RWPE1 (cell line): ENCODE measurements around the gene SP140L.
A peak's percentile ranks its signal among the peaks of the same experiment; 100 is the strongest.
"Not testable (repeated sequence)": the region's sequence is repeated elsewhere in the genome, so short reads cannot be mapped to it uniquely, and the experiment has no call there.

Experiments used
- CTCF ChIA-PET: fragments of 350-600 bp; sonication (Branson Sonifier 250); formaldehyde crosslinking; extraction: SDS; loops from one replicate; lab custom pipeline; 2021; lab: Yijun Ruan, JAX
- POLR2A ChIA-PET: fragments of 400-600 bp; formaldehyde crosslinking; extraction: SDS; loops from one replicate; lab custom pipeline; 2020; ENCODE audit warnings: antibody characterized with exemption; ENCODE audit not compliant: low non-redundant PET; lab: Yijun Ruan, JAX
- DNase-seq: peaks from one replicate; pipeline ENCODE4 v3.0.0; 2012; ENCODE audit warnings: low spot score
- H3K27ac ChIP-seq: fragments of 450-650 bp; 2 replicates; pipeline ENCODE4 v1.5.1; 2017
- TF ChIP-seq, protein P1 (sequence below): fragments of 450-650 bp; conservative IDR thresholded peaks from 2 replicates; pipeline ENCODE4 v1.5.1; 2017; ENCODE audit warnings: low read depth, mild to moderate bottlenecking

The SP140L gene

DNA sequence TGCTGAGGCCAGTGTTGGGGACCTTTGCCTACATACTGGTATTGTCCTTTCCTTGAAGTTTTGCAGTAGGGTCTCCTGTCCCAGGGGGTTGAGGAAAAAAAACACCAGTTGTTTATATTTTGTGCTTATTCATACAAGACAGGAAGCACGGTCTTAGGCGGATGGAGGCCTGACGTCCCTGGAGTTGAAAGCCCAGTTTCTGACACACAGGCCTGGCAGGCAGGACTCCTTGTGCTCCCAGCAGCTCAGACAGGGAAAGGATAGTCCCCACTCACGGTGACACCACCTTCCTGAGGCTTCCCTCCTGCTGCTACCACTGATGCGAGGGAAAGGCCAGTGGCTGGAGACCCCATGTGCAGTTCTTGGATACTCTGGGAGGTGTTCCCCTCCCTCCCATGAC is 73.5 kb downstream of the SP140L start:
- TF ChIP-seq, protein P1, sequence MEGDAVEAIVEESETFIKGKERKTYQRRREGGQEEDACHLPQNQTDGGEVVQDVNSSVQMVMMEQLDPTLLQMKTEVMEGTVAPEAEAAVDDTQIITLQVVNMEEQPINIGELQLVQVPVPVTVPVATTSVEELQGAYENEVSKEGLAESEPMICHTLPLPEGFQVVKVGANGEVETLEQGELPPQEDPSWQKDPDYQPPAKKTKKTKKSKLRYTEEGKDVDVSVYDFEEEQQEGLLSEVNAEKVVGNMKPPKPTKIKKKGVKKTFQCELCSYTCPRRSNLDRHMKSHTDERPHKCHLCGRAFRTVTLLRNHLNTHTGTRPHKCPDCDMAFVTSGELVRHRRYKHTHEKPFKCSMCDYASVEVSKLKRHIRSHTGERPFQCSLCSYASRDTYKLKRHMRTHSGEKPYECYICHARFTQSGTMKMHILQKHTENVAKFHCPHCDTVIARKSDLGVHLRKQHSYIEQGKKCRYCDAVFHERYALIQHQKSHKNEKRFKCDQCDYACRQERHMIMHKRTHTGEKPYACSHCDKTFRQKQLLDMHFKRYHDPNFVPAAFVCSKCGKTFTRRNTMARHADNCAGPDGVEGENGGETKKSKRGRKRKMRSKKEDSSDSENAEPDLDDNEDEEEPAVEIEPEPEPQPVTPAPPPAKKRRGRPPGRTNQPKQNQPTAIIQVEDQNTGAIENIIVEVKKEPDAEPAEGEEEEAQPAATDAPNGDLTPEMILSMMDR, result no peak
- DNase-seq, result no peak
- ChIA-PET POLR2A (no interaction called here), CTCF (no interaction called here)
- H3K27ac ChIP-seq, result no peak overlapping the region

DNA sequence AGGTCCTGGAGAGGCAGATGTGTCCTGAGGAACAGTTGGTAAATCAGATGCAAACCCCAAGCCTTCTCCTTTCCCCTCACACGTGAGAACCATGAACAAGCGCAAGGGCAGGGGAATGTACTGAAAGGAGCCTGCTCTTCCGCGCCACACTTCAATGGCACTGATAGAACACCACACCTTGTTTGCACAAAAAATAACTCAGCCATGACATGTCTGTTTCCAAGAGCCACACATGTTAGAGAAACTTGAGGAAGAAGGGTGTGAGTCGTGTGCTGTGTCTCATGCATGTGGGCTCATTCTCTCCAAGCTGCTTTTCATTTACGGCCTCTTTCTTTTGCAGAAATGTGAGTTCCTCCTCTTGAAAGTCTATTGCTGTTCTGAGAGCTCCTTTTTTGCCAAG is 74.0 kb downstream of the SP140L start:
- H3K27ac ChIP-seq, CTCF ChIA-PET, DNase-seq, POLR2A ChIA-PET: not testable (repeated sequence)

DNA sequence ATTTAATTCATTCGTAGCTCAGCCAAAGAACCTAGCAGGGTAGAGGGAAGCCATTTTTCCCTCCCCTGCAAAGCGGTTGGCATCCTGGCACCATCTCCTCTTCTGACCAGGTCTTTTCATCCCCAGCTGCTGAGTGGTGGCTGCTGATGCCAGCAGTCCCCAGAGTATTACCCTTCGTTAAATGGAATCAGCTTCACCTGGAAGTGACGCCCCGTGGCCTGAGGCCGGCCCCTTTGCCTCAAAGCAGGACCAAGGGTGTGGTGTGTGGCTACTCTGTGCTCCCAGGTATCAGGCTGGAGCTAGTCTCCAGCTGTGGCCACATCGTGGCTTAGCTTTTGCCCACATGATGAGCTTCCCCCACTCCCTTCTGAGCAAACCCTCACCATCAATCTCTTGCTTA is 76.8 kb downstream of the SP140L start:
- TF ChIP-seq, protein P1, result no peak
- ChIA-PET CTCF (interaction anchor here (0.6 kb wide), 1 partner anchor 618 kb away, joined by 3 read pairs; no protein-coding TSS in a partner anchor), POLR2A (no interaction called here)
- no peak for DNase-seq
- no peak overlapping the region for H3K27ac ChIP-seq

DNA sequence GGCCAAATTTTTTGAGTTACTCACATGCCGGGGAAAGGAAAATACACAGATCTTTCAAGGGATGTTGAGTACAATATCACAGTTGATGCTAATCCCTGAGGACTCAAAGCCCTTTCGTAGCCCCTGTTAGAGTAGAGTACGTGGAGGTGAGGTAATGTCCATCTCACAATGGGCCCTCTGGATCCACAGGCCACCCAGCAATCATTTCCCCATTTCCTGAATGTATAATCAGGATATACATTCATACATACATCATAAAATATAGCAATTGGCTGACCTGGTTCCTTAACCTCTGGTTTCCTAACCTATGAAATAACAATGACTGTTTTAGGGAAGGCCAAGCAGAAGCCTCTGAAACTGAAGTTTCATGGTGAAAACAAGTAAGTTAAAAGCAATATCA is 78.8 kb downstream of the SP140L start:
- TF ChIP-seq, protein P1, result no peak
- DNase-seq, result no peak
- ChIA-PET POLR2A (no interaction called here), CTCF (no interaction called here)
- no peak overlapping the region for H3K27ac ChIP-seq

DNA sequence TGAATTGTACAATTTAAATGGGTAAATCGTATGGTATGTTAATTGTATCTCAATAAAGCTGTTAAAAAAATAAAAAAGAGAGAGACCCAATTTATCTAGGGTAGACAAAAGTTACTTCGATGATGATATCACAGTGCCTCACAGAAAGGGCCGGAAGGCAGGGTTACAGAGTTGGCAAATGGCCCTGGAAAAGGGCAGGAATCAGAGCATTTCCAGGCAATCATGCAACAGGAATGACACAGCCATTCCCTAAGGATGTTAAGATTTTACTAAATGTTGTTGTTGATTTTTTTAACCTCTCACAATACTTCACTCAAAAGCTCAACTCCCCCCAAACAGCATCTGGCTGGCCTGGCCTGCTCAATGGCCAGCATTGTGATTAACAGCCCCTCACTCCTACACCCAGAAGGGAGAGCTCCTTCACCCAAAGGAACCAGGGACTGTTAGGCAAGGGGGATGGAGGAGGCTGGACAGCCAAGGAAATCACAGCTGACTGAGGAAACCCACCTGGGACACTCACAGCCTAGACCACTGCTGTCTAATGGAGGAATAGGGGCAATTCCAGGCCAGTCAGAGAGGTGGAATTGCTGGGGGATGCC is 81.3 kb downstream of the SP140L start:
- TF ChIP-seq, protein P1, result no peak
- peak; percentile 50 for DNase-seq
- peak overlapping the region; percentile 73 for H3K27ac ChIP-seq
- POLR2A ChIA-PET, result no interaction called here
- CTCF ChIA-PET, result no interaction called here

DNA sequence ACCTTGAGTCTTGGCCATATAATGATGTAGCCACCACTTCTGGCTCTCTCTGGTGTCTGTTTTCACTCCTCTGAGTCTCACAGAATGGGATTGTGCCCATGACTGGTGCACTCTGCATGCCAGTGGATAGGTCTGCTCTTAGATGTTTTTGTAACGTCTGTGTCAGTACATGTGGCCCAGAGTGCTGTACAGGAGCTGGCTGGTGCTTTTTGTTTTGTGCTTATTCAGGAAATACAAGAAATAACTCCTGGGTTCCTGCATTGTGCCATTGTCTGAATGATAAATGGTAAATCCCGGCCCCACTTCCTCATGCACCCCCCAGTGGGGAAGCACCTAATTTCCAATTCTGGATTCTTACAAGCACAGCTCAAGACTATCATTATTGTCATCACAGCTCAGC is 82.3 kb downstream of the SP140L start:
- CTCF ChIA-PET, result interaction anchor here (0.8 kb wide), 1 partner anchor 109 kb away, joined by 3 read pairs; no protein-coding TSS in a partner anchor
- H3K27ac ChIP-seq, result peak overlapping the region; percentile 73; the same call in 1 of the 2 replicates
- POLR2A ChIA-PET, DNase-seq: not testable (repeated sequence)

DNA sequence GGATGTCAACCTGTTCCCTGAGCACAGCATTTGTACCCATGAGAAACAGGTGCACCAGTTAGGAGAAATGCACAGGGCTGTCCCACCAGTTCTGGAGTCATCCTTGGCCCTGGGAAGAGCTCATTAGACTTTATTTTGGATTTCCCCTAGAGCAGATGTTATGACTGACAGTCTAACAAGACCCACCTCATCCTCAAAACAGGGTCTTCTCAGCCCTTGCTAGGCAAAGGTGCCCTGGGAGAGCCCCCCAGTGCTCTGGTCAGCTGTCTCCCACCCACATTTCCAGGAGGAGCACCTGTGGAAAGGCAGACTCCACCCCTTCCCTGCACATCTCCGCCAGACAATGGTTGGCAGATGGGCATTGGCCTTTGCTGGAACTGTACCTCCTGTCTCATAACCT is 83.3 kb downstream of the SP140L start:
- ChIA-PET POLR2A (no interaction called here), CTCF (no interaction called here)
- no peak for DNase-seq
- TF ChIP-seq, protein P1, result no peak
- no peak overlapping the region for H3K27ac ChIP-seq
